Measurements from ENCODE around the gene TREX2.

The TREX2 gene

GRCh38 chrX:153454901-153455550 lies 9.2 kb upstream of the TREX2 start:
- DNase-seq, result no peak

GRCh38 chrX:153450949-153451277 lies 5.1 kb upstream of the TREX2 start:
- no peak for DNase-seq

GRCh38 chrX:153450114-153450948 lies 4.5 kb upstream of the TREX2 start:
- no peak for DNase-seq

- no peak for DNase-seq
These were observed 3.7 kb upstream of the TREX2 start for GRCh38 chrX:153449368-153450113.

GRCh38 chrX:153448556-153449367 lies 2.9 kb upstream of the TREX2 start:
- no peak for DNase-seq

- DNase-seq, result no peak
These were observed 1.7 kb upstream of the TREX2 start for GRCh38 chrX:153447581-153447960.

- no peak for DNase-seq
These were observed 1.2 kb upstream of the TREX2 start for GRCh38 chrX:153446950-153447580.

- DNase-seq, result no peak
These were observed 730 bp upstream of the TREX2 start for GRCh38 chrX:153446636-153446936.

- DNase-seq, result no peak
These were observed 575 bp downstream of the TREX2 start for GRCh38 chrX:153445106-153445855.

GRCh38 chrX:153444333-153445011 lies 1.4 kb downstream of the TREX2 start:
- no peak for DNase-seq

- DNase-seq, result no peak
These were observed 2.2 kb downstream of the TREX2 start for GRCh38 chrX:153443476-153444332.

GRCh38 chrX:153442463-153442862 lies 3.4 kb downstream of the TREX2 start:
- no peak for DNase-seq

- no peak for DNase-seq
These were observed 3.9 kb downstream of the TREX2 start for GRCh38 chrX:153441981-153442380.

- no peak for DNase-seq
These were observed 4.6 kb downstream of the TREX2 start for GRCh38 chrX:153441296-153441695.

GRCh38 chrX:153440556-153441135 lies 5.2 kb downstream of the TREX2 start:
- no peak for DNase-seq

- no peak for DNase-seq
These were observed 5.9 kb downstream of the TREX2 start for GRCh38 chrX:153439977-153440376.

- DNase-seq, result peak; percentile 6
These were observed 7.3 kb downstream of the TREX2 start for GRCh38 chrX:153438532-153438931.

- no peak for DNase-seq
These were observed 10.0 kb downstream of the TREX2 start for GRCh38 chrX:153435845-153436244.

GRCh38 chrX:153434801-153435200 lies 11.1 kb downstream of the TREX2 start:
- no peak for DNase-seq

- DNase-seq, result no peak
These were observed 12.0 kb downstream of the TREX2 start for GRCh38 chrX:153433781-153434285.

All from activated CD4-positive, alpha-beta T cell treated with anti-CD3 and anti-CD28 coated beads, Interleukin-10, Interleukin-2, amounts not matched to agents 100 ng/mL and 50 ng/mL, durations not matched to agents 16 hours and 8 hours (primary cell).